ENCODE measurements around the gene EPHB2.

Gene EPHB2

GRCh38 chr1:22857661-22858060, 147.0 kb downstream of the EPHB2 start (continued):
- TF ChIP-seq ZNF830 (tag by site-specific recombination; IDR thresholded peaks at IDR 0.05; ENCODE audit: low read depth): no peak

GRCh38 chr1:22860414-22860800, 149.8 kb downstream of the EPHB2 start:
- TF ChIP-seq, protein P1, sequence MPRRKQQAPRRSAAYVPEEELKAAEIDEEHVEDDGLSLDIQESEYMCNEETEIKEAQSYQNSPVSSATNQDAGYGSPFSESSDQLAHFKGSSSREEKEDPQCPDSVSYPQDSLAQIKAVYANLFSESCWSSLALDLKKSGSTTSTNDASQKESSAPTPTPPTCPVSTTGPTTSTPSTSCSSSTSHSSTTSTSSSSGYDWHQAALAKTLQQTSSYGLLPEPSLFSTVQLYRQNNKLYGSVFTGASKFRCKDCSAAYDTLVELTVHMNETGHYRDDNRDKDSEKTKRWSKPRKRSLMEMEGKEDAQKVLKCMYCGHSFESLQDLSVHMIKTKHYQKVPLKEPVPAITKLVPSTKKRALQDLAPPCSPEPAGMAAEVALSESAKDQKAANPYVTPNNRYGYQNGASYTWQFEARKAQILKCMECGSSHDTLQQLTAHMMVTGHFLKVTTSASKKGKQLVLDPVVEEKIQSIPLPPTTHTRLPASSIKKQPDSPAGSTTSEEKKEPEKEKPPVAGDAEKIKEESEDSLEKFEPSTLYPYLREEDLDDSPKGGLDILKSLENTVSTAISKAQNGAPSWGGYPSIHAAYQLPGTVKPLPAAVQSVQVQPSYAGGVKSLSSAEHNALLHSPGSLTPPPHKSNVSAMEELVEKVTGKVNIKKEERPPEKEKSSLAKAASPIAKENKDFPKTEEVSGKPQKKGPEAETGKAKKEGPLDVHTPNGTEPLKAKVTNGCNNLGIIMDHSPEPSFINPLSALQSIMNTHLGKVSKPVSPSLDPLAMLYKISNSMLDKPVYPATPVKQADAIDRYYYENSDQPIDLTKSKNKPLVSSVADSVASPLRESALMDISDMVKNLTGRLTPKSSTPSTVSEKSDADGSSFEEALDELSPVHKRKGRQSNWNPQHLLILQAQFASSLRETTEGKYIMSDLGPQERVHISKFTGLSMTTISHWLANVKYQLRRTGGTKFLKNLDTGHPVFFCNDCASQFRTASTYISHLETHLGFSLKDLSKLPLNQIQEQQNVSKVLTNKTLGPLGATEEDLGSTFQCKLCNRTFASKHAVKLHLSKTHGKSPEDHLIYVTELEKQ (tag by site-specific recombination; IDR thresholded peaks at IDR 0.05; ENCODE audit: borderline replicate concordance): no peak
- TF ChIP-seq, protein P2, sequence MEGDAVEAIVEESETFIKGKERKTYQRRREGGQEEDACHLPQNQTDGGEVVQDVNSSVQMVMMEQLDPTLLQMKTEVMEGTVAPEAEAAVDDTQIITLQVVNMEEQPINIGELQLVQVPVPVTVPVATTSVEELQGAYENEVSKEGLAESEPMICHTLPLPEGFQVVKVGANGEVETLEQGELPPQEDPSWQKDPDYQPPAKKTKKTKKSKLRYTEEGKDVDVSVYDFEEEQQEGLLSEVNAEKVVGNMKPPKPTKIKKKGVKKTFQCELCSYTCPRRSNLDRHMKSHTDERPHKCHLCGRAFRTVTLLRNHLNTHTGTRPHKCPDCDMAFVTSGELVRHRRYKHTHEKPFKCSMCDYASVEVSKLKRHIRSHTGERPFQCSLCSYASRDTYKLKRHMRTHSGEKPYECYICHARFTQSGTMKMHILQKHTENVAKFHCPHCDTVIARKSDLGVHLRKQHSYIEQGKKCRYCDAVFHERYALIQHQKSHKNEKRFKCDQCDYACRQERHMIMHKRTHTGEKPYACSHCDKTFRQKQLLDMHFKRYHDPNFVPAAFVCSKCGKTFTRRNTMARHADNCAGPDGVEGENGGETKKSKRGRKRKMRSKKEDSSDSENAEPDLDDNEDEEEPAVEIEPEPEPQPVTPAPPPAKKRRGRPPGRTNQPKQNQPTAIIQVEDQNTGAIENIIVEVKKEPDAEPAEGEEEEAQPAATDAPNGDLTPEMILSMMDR (tag by site-specific recombination; IDR thresholded peaks at IDR 0.05): no peak
- TF ChIP-seq ZFHX2 (tag by site-specific recombination; conservative IDR thresholded peaks at IDR 0.05) (no peak; the same call in 1 of the 2 replicates), MEIS1 (CRISPR knock-in tag; IDR thresholded peaks at IDR 0.05; ENCODE audit: borderline replicate concordance) (no peak), TCF7L2 (IDR thresholded peaks at IDR 0.05; ENCODE audit: borderline replicate concordance, low read depth, low read length) (no peak), ZNF248 (tag by site-specific recombination; IDR thresholded peaks at IDR 0.05) (no peak), ZNF335 (tag by site-specific recombination; conservative IDR thresholded peaks at IDR 0.05) (no peak)
- TF ChIP-seq, protein P3, sequence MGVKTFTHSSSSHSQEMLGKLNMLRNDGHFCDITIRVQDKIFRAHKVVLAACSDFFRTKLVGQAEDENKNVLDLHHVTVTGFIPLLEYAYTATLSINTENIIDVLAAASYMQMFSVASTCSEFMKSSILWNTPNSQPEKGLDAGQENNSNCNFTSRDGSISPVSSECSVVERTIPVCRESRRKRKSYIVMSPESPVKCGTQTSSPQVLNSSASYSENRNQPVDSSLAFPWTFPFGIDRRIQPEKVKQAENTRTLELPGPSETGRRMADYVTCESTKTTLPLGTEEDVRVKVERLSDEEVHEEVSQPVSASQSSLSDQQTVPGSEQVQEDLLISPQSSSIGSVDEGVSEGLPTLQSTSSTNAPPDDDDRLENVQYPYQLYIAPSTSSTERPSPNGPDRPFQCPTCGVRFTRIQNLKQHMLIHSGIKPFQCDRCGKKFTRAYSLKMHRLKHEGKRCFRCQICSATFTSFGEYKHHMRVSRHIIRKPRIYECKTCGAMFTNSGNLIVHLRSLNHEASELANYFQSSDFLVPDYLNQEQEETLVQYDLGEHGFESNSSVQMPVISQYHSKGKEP (tag by site-specific recombination; IDR thresholded peaks at IDR 0.05): no peak
- H3K36me3 ChIP-seq (ENCODE audit: control insufficient read depth in 2 of 2, insufficient read depth in 1 of 2, low read length in 2 of 2): peaks cover 0 to 15% of the 10 kb centered on the region in 2 experiments; a peak in 1 of 3 replicates
- no peak overlapping the region for H3K4me3 ChIP-seq (ENCODE audit: low read depth, low read length)
- ChIA-PET POLR2A (no interaction called here), CTCF (interaction anchor here (0.9 to 4.7 kb wide), 4 partner anchors 22 to 235 kb away, joined by 3 to 64 read pairs (median 5); no protein-coding TSS in a partner anchor)
- no peaks in the 10 kb centered on the region for H3K9me3 ChIP-seq (ENCODE audit: control insufficient read depth, insufficient read depth, low read depth, low read length)
- no peaks in the 10 kb centered on the region for H3K4me1 ChIP-seq (ENCODE audit: control insufficient read depth, insufficient read depth, low read length)
- H3K27ac ChIP-seq (ENCODE audit: extremely low read depth, low read depth, low read length): no peak overlapping the region

DNA sequence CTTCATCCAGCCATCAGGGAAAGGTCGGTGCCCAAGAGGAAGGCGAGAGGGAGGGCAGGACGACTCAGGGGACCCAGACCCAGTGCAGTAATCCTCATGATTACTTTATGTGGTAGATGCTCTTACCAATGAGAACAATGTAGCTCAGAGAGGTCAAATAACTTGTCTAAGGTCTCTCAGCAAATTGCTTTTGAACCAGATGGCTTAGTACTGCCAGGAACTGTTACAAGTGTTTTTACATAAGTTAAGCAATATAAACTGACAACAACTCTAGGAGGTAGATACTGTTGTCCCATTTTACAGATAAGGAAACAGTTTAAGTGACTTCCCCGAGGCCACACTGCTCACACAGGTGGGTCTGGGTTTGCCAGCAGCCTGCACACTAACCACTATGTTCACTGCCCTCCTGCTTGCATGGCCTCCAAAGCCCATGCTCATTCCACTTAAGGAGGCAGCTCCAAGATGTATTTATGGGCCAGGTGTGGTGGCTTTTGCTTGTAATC, 150.3 kb downstream of the EPHB2 start:
- H3K9me3 ChIP-seq (ENCODE audit: control insufficient read depth, insufficient read depth, low read depth, low read length): no peaks in the 10 kb centered on the region
- TF ChIP-seq ZNF174 (tag by site-specific recombination; IDR thresholded peaks at IDR 0.05): no peak
- TF ChIP-seq ZNF521 (tag by site-specific recombination; IDR thresholded peaks at IDR 0.05): no peak
- TF ChIP-seq ZNF19 (tag by site-specific recombination; IDR thresholded peaks at IDR 0.05; ENCODE audit: low read depth): no peak
- no peak for TF ChIP-seq SP7 (tag by site-specific recombination; IDR thresholded peaks at IDR 0.05)
- no peak for TF ChIP-seq MEIS1 (CRISPR knock-in tag; IDR thresholded peaks at IDR 0.05; ENCODE audit: borderline replicate concordance)
- TF ChIP-seq, protein P4, sequence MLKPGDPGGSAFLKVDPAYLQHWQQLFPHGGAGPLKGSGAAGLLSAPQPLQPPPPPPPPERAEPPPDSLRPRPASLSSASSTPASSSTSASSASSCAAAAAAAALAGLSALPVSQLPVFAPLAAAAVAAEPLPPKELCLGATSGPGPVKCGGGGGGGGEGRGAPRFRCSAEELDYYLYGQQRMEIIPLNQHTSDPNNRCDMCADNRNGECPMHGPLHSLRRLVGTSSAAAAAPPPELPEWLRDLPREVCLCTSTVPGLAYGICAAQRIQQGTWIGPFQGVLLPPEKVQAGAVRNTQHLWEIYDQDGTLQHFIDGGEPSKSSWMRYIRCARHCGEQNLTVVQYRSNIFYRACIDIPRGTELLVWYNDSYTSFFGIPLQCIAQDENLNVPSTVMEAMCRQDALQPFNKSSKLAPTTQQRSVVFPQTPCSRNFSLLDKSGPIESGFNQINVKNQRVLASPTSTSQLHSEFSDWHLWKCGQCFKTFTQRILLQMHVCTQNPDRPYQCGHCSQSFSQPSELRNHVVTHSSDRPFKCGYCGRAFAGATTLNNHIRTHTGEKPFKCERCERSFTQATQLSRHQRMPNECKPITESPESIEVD (tag by site-specific recombination; IDR thresholded peaks at IDR 0.05): no peak
- TF ChIP-seq KLF9 (tag by site-specific recombination; IDR thresholded peaks at IDR 0.05; ENCODE audit: low read depth): no peak
- no peak for TF ChIP-seq ZNF560 (tag by site-specific recombination; IDR thresholded peaks at IDR 0.05; ENCODE audit: borderline replicate concordance)
- TF ChIP-seq, protein P5, sequence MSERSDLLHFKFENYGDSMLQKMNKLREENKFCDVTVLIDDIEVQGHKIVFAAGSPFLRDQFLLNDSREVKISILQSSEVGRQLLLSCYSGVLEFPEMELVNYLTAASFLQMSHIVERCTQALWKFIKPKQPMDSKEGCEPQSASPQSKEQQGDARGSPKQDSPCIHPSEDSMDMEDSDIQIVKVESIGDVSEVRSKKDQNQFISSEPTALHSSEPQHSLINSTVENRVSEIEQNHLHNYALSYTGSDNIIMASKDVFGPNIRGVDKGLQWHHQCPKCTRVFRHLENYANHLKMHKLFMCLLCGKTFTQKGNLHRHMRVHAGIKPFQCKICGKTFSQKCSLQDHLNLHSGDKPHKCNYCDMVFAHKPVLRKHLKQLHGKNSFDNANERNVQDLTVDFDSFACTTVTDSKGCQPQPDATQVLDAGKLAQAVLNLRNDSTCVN (tag by site-specific recombination; optimal IDR thresholded peaks at IDR 0.05): no peak
- no peak for TF ChIP-seq ZNF324 (tag by site-specific recombination; IDR thresholded peaks at IDR 0.05)
- no peak for TF ChIP-seq ZNF776 (tag by site-specific recombination; IDR thresholded peaks at IDR 0.05; ENCODE audit: borderline replicate concordance)
- TF ChIP-seq ZNF544 (tag by site-specific recombination; IDR thresholded peaks at IDR 0.05): no peak
- no peak overlapping the region for H3K4me3 ChIP-seq (ENCODE audit: low read depth, low read length)
- H3K36me3 ChIP-seq (ENCODE audit: control insufficient read depth in 2 of 2, insufficient read depth in 1 of 2, low read length in 2 of 2): peaks cover 0 to 20% of the 10 kb centered on the region in 2 experiments; a peak in 1 of 3 replicates
- no peak overlapping the region for H3K27ac ChIP-seq (ENCODE audit: extremely low read depth, low read depth, low read length)
- CTCF ChIA-PET: interaction anchor here (1.2 to 4.7 kb wide), 9 partner anchors 9 to 236 kb away, joined by 3 to 64 read pairs (median 7); no protein-coding TSS in a partner anchor
- H3K4me1 ChIP-seq (ENCODE audit: control insufficient read depth, insufficient read depth, low read length): no peaks in the 10 kb centered on the region
- POLR2A ChIA-PET: no interaction called here

Data from HEK293 (cell line).